GM23338 (cell line): Measurements from ENCODE around the gene EDEM2. TPM values are rescaled to one million over a fixed set of nuclear protein-coding genes. Genes with fewer than 3 reads are reported as not detected.

Experiments used
- ATAC-seq: fragments of 200-7000 bp; cut with Tn5 transposase; 3 replicates; pipeline ENCODE4 v1.9.1; 2020
- DNase-seq: peaks from one replicate; pipeline ENCODE4 v3.0.0-alpha.2; 2015; ENCODE audit warnings: low spot score
- H2AFZ ChIP-seq: fragments of 200-600 bp; sonication (generic); 2 replicates; pipeline ENCODE4 v1.8.0; 2016; ENCODE audit warnings: antibody characterized with exemption, mild to moderate bottlenecking, moderate library complexity
- H3F3A ChIP-seq: fragments of 200-600 bp; sonication (generic); replicated peaks from 2 replicates; pipeline ENCODE4 v1.8.0; 2017; ENCODE audit warnings: antibody characterized with exemption, mixed run types, low read depth
- H3K27ac ChIP-seq: fragments of 200-600 bp; sonication (generic); 2 replicates; pipeline ENCODE4 v1.6.1; 2016; ENCODE audit warnings: low read depth
- H3K27me3 ChIP-seq: fragments of 200-600 bp; sonication (generic); 2 replicates; pipeline ENCODE4 v1.8.0; 2016; ENCODE audit warnings: mild to moderate bottlenecking, mixed run types, moderate library complexity; ENCODE audit not compliant: insufficient read depth
- H3K36me3 ChIP-seq: fragments of 200-600 bp; sonication (generic); 2 replicates; pipeline ENCODE4 v1.8.0; 2016; ENCODE audit warnings: mild to moderate bottlenecking; ENCODE audit not compliant: insufficient read depth
- H3K4me1 ChIP-seq: fragments of 200-600 bp; sonication (generic); 2 replicates; pipeline ENCODE4 v1.8.0; 2016; ENCODE audit warnings: mild to moderate bottlenecking, moderate library complexity; ENCODE audit not compliant: insufficient read depth
- H3K4me2 ChIP-seq: fragments of 200-600 bp; sonication (generic); 2 replicates; pipeline ENCODE4 v1.7.1; 2017; ENCODE audit warnings: mixed run types
- H3K4me3 ChIP-seq: fragments of 200-600 bp; sonication (generic); 2 replicates; pipeline ENCODE4 v1.6.1; 2016; ENCODE audit warnings: mixed run types
- H3K79me2 ChIP-seq: fragments of 200-600 bp; sonication (generic); replicated peaks from 2 replicates; pipeline ENCODE4 v1.8.0; 2017; ENCODE audit warnings: mild to moderate bottlenecking; ENCODE audit not compliant: insufficient read depth
- H3K9me2 ChIP-seq: fragments of 200-600 bp; sonication (generic); 2 replicates; pipeline ENCODE4 v1.8.0; 2017; ENCODE audit not compliant: insufficient read depth
- H4K20me1 ChIP-seq: fragments of 200-600 bp; sonication (generic); replicated peaks from 2 replicates; pipeline ENCODE4 v1.8.0; 2017; ENCODE audit warnings: mild to moderate bottlenecking; ENCODE audit not compliant: insufficient read depth
- H3K27ac Mint-ChIP-seq: 2 replicates; pipeline ENCODE4 v1.8.0; 2020; ENCODE audit warnings: inconsistent platforms, mild to moderate bottlenecking, moderate library complexity, mixed read lengths
- H3K27me3 Mint-ChIP-seq: 3 replicates; pipeline ENCODE4 v1.8.0; 2022; ENCODE audit warnings: low read depth, mild to moderate bottlenecking, moderate library complexity, mixed read lengths, inconsistent platforms; ENCODE audit not compliant: insufficient read depth, poor library complexity
- H3K36me3 Mint-ChIP-seq: 3 replicates; pipeline ENCODE4 v1.8.0; 2021; ENCODE audit warnings: low read depth, mild to moderate bottlenecking, inconsistent platforms, moderate library complexity, mixed read lengths
- H3K4me1 Mint-ChIP-seq: 3 replicates; pipeline ENCODE4 v1.8.0; 2020; ENCODE audit warnings: mild to moderate bottlenecking, inconsistent platforms, mixed read lengths
- H3K4me3 Mint-ChIP-seq: 3 replicates; pipeline ENCODE4 v1.8.0; 2021; ENCODE audit warnings: moderate library complexity, mild to moderate bottlenecking, inconsistent platforms, mixed read lengths
- H3K9me3 Mint-ChIP-seq: 3 replicates; pipeline ENCODE4 v1.8.0; 2020; ENCODE audit warnings: moderate library complexity, mild to moderate bottlenecking, inconsistent platforms, mixed read lengths
- CREB1 ChIP-seq: fragments of 250-450 bp; sonication (Bioruptor Pico); IDR thresholded peaks from 2 replicates; pipeline ENCODE4 v1.5.0; 2020; ENCODE audit warnings: low read depth, mild to moderate bottlenecking, moderate library complexity
- EZH2 ChIP-seq: fragments of 200-600 bp; sonication (generic); IDR thresholded peaks from one replicate; pipeline ENCODE4 v1.8.0; 2017; ENCODE audit warnings: antibody characterized with exemption, mild to moderate bottlenecking, low read depth; ENCODE audit not compliant: unreplicated experiment
- EZH2phosphoT487 ChIP-seq: fragments of 200-600 bp; sonication (generic); IDR thresholded peaks from one replicate; pipeline ENCODE4 v1.8.1; 2018; ENCODE audit warnings: antibody characterized with exemption; ENCODE audit not compliant: unreplicated experiment
- JUNB ChIP-seq: IDR thresholded peaks from one replicate; pipeline ENCODE4 v1.6.1; 2016; ENCODE audit warnings: antibody characterized with exemption; ENCODE audit not compliant: unreplicated experiment
- NANOG ChIP-seq: IDR thresholded peaks from 2 replicates; pipeline ENCODE4 v1.6.1; 2016; ENCODE audit warnings: antibody characterized with exemption, borderline replicate concordance
- STAT1 ChIP-seq: IDR thresholded peaks from one replicate; pipeline ENCODE4 v1.6.1; 2016; ENCODE audit warnings: antibody characterized with exemption; ENCODE audit not compliant: unreplicated experiment
- ZNF114 ChIP-seq: fragments of 250-450 bp; sonication (Bioruptor Pico); IDR thresholded peaks from 2 replicates; pipeline ENCODE4 v1.5.0; 2020; ENCODE audit warnings: mild to moderate bottlenecking, moderate library complexity
- ZNF331 ChIP-seq: fragments of 250-450 bp; sonication (Bioruptor Pico); IDR thresholded peaks from 2 replicates; pipeline ENCODE4 v1.5.0; 2020; ENCODE audit warnings: low read depth, mild to moderate bottlenecking, moderate library complexity
- polyA plus RNA-seq: library from polyadenylated mRNA; unstranded; fragments of >200 nt; fragmentation: Nextera tagmentation; extraction: Ambion mirVana; gene quantifications from 2 replicates; pipeline ENCODE4 v1.2.1, GENCODE V29; 2016
- total RNA-seq: library from RNA; depleted of rRNA; stranded (reverse); fragments of >200 nt; shearing (Covaris generic); gene quantifications from 2 replicates; pipeline ENCODE4 v1.2.3, GENCODE V29; 2014
- TF ChIP-seq, protein P1 (sequence below), 2 experiments: fragments of 200-600 bp in 1 of 2; sonication (generic) in 1 of 2; conservative IDR thresholded peaks; 2 replicates each; pipeline versions ENCODE4 v1.5.1 to v1.6.1; 2016 to 2017; ENCODE audit warnings: antibody characterized with exemption in 2 of 2, low read depth in 2 of 2, mild to moderate bottlenecking in 2 of 2, moderate library complexity in 1 of 2
- TF ChIP-seq, protein P2 (sequence below): IDR thresholded peaks from one replicate; pipeline ENCODE4 v1.6.1; 2018; ENCODE audit warnings: antibody characterized with exemption; ENCODE audit not compliant: unreplicated experiment
- TF ChIP-seq, protein P3 (sequence below): IDR thresholded peaks from 2 replicates; pipeline ENCODE4 v1.6.1; 2016; ENCODE audit warnings: antibody characterized with exemption

The EDEM2 gene
- total and polyA plus RNA-seq, 2 experiments from 2014 or later, result 13.9 to 25.3 TPM

DNA sequence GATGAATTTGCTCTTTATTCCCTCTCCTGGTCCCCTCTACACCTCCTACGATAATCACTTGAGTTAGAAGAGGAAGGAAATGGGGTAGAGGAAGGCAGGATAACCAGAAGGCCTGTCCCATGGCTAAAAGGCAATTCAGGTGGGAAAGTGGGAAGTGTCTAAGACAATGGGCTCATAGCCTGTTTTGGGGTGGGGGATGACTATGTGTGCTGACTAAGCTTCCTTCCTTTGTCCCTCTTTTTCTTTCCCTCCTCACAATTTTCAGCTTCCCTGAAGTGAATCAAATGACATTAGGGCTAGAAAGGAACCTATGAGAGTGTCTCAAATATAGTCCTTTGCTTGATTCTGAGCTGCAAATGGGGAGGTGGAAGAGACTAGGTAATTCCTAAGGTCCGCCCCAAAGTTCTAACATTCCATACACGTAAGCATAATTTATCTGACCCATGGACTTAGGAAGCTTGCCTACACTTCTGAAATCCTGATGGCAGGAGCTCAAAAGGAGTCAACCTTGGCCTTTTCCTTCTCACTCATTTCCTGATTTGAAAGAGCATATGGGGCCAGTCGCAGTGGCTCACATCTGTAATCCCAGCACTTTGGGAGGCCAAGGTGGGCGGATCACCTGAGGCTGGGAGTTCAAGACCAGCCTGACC, 24.3 kb downstream of the EDEM2 start:
- no peaks in the 10 kb centered on the region for H3F3A ChIP-seq
- H3K27me3 ChIP-seq, result no peaks in the 10 kb centered on the region
- no peaks in the 10 kb centered on the region for H3K79me2 ChIP-seq
- Mint-ChIP-seq H3K36me3 (peaks cover 27% of the 10 kb centered on the region), H3K27ac (no peak overlapping the region), H3K9me3 (no peaks in the 10 kb centered on the region), H3K4me1 (no peaks in the 10 kb centered on the region), H3K4me3 (no peak overlapping the region), H3K27me3 (peaks cover 2% of the 10 kb centered on the region)
- peaks cover 15% of the 10 kb centered on the region for H3K36me3 ChIP-seq
- H3K4me3 ChIP-seq, result no peak overlapping the region
- no peaks in the 10 kb centered on the region for H3K9me2 ChIP-seq
- peaks cover 3% of the 10 kb centered on the region; the same call in 1 of the 2 replicates for H4K20me1 ChIP-seq
- no peak for TF ChIP-seq EZH2
- ATAC-seq (no peak), DNase-seq (no peak)
- H3K27ac ChIP-seq, result no peak overlapping the region
- no peak overlapping the region for H3K4me2 ChIP-seq
- no peak overlapping the region for H2AFZ ChIP-seq
- no peaks in the 10 kb centered on the region for H3K4me1 ChIP-seq

DNA sequence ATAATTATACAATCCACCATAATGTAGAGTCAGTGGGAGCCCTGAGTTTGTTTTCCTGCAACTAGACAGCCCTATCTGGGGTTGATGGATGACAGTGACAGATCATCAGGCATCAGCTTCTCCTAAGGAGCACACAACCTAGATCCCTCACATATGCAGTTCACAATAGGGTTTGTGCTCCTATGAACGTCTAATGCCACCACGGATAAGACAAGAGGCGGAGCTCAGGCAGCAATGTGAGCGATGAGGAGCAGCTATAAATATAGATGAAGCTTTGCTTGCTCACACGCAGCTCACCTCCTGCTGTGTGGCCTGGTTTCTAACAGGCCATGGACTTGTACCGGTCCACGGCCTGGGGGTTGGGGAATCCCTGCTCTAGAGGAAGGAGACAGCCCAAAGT, 25.9 kb downstream of the EDEM2 start:
- Mint-ChIP-seq H3K9me3 (no peaks in the 10 kb centered on the region), H3K27me3 (peaks cover 2% of the 10 kb centered on the region), H3K36me3 (peaks cover 26% of the 10 kb centered on the region), H3K4me1 (no peaks in the 10 kb centered on the region), H3K27ac (no peak overlapping the region), H3K4me3 (no peak overlapping the region)
- H3K9me2 ChIP-seq, result no peaks in the 10 kb centered on the region
- no peak for TF ChIP-seq NANOG
- H2AFZ ChIP-seq, result no peak overlapping the region
- DNase-seq (no peak), ATAC-seq (no peak)
- H4K20me1 ChIP-seq, result peaks cover 2% of the 10 kb centered on the region; the same call in 1 of the 2 replicates
- H3K4me3 ChIP-seq, result no peak overlapping the region
- peaks cover 17% of the 10 kb centered on the region for H3K36me3 ChIP-seq
- no peak overlapping the region for H3K27ac ChIP-seq
- H3K4me2 ChIP-seq, result no peak overlapping the region
- H3K27me3 ChIP-seq, result no peaks in the 10 kb centered on the region
- H3K79me2 ChIP-seq, result no peaks in the 10 kb centered on the region
- no peaks in the 10 kb centered on the region for H3F3A ChIP-seq
- H3K4me1 ChIP-seq, result no peaks in the 10 kb centered on the region

DNA sequence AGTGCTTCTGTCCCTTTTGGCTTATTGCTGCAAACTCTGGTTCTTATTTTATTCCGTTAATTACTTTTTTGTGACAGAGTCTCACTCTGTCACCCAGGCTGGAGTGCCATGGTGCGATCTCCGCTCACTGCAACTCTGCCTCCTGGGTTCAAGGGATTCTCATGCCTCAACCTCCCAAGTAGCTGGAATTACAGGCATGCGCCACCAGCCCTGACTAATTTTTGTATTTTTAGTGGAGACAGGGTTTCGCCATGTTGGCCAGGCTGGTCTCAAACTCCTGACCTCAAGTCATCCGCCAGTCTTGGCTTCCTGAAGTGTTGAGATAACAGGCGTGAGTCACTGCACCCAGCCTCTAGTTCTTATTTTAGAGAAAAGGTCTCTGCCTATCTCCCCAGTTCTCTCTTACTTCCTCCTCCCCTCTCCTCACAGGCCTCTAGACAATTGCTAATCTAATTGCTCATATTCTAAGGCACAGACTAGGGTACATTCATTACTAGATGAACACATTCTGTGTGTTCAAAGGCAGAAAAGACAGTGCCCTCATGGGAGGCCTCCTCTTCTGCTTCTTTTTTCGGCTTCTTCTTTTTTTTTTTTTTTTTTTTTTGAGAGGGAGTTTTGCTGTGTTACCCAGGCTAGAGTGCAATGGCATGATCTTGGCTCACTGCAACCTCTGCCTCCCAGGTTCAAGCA, 27.0 kb downstream of the EDEM2 start:
- H3K27ac ChIP-seq, result no peak overlapping the region
- H3K4me2 ChIP-seq, result no peak overlapping the region
- Mint-ChIP-seq H3K27ac (no peak overlapping the region), H3K36me3 (peaks cover 25% of the 10 kb centered on the region), H3K4me3 (no peak overlapping the region), H3K27me3 (peaks cover 2% of the 10 kb centered on the region), H3K4me1 (no peaks in the 10 kb centered on the region), H3K9me3 (no peaks in the 10 kb centered on the region)
- no peaks in the 10 kb centered on the region for H3K79me2 ChIP-seq
- no peaks in the 10 kb centered on the region for H3K9me2 ChIP-seq
- TF ChIP-seq EZH2 (no peak), ZNF114 (CRISPR knock-in tag) (no peak), NANOG (no peak), ZNF331 (no peak), JUNB (no peak), STAT1 (no peak), EZH2phosphoT487 (no peak), CREB1 (no peak)
- TF ChIP-seq, protein P1, sequence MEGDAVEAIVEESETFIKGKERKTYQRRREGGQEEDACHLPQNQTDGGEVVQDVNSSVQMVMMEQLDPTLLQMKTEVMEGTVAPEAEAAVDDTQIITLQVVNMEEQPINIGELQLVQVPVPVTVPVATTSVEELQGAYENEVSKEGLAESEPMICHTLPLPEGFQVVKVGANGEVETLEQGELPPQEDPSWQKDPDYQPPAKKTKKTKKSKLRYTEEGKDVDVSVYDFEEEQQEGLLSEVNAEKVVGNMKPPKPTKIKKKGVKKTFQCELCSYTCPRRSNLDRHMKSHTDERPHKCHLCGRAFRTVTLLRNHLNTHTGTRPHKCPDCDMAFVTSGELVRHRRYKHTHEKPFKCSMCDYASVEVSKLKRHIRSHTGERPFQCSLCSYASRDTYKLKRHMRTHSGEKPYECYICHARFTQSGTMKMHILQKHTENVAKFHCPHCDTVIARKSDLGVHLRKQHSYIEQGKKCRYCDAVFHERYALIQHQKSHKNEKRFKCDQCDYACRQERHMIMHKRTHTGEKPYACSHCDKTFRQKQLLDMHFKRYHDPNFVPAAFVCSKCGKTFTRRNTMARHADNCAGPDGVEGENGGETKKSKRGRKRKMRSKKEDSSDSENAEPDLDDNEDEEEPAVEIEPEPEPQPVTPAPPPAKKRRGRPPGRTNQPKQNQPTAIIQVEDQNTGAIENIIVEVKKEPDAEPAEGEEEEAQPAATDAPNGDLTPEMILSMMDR (conservative IDR thresholded peaks at IDR 0.05; ENCODE audit: low read depth in 2 of 2), result no peak
- TF ChIP-seq, protein P2, sequence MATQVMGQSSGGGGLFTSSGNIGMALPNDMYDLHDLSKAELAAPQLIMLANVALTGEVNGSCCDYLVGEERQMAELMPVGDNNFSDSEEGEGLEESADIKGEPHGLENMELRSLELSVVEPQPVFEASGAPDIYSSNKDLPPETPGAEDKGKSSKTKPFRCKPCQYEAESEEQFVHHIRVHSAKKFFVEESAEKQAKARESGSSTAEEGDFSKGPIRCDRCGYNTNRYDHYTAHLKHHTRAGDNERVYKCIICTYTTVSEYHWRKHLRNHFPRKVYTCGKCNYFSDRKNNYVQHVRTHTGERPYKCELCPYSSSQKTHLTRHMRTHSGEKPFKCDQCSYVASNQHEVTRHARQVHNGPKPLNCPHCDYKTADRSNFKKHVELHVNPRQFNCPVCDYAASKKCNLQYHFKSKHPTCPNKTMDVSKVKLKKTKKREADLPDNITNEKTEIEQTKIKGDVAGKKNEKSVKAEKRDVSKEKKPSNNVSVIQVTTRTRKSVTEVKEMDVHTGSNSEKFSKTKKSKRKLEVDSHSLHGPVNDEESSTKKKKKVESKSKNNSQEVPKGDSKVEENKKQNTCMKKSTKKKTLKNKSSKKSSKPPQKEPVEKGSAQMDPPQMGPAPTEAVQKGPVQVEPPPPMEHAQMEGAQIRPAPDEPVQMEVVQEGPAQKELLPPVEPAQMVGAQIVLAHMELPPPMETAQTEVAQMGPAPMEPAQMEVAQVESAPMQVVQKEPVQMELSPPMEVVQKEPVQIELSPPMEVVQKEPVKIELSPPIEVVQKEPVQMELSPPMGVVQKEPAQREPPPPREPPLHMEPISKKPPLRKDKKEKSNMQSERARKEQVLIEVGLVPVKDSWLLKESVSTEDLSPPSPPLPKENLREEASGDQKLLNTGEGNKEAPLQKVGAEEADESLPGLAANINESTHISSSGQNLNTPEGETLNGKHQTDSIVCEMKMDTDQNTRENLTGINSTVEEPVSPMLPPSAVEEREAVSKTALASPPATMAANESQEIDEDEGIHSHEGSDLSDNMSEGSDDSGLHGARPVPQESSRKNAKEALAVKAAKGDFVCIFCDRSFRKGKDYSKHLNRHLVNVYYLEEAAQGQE, result no peak
- TF ChIP-seq, protein P3, sequence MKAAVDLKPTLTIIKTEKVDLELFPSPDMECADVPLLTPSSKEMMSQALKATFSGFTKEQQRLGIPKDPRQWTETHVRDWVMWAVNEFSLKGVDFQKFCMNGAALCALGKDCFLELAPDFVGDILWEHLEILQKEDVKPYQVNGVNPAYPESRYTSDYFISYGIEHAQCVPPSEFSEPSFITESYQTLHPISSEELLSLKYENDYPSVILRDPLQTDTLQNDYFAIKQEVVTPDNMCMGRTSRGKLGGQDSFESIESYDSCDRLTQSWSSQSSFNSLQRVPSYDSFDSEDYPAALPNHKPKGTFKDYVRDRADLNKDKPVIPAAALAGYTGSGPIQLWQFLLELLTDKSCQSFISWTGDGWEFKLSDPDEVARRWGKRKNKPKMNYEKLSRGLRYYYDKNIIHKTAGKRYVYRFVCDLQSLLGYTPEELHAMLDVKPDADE, result no peak
- no peaks in the 10 kb centered on the region for H3K27me3 ChIP-seq
- H3F3A ChIP-seq, result no peaks in the 10 kb centered on the region
- no peak for DNase-seq
- H3K4me3 ChIP-seq, result no peak overlapping the region
- no peaks in the 10 kb centered on the region for H3K4me1 ChIP-seq
- peaks cover 17% of the 10 kb centered on the region for H3K36me3 ChIP-seq
- no peak for ATAC-seq
- no peaks in the 10 kb centered on the region for H4K20me1 ChIP-seq
- H2AFZ ChIP-seq, result no peak overlapping the region
